Hepatocyte (in vitro differentiated cells): Measurements from ENCODE around the gene STAT1.
A peak's percentile ranks its signal among the peaks of the same experiment; 100 is the strongest.

Experiments
- CTCF ChIP-seq: fragments of 200-600 bp; sonication (generic); IDR thresholded peaks from 2 replicates; pipeline ENCODE4 v1.5.1; 2016; ENCODE audit warnings: antibody characterized with exemption, mild to moderate bottlenecking; ENCODE audit not compliant: poor library complexity
- EZH2 ChIP-seq: fragments of 200-600 bp; sonication (generic); IDR thresholded peaks from 2 replicates; pipeline ENCODE4 v1.6.1; 2016; ENCODE audit warnings: antibody characterized with exemption, mild to moderate bottlenecking, borderline replicate concordance
- EZH2phosphoT487 ChIP-seq: fragments of 200-600 bp; sonication (generic); IDR thresholded peaks from one replicate; pipeline ENCODE4 v1.6.1; 2018; ENCODE audit warnings: antibody characterized with exemption, mild to moderate bottlenecking, low read depth, moderate library complexity; ENCODE audit not compliant: unreplicated experiment, severe bottlenecking

GRCh38 chr2:190979906-190980629 lies 33.9 kb downstream of the STAT1 start:
- TF ChIP-seq CTCF (peak; percentile 12), EZH2phosphoT487 (no peak), EZH2 (no peak)
